WTC11 (cell line): ENCODE measurements around the gene MCEE. TPM values are rescaled to one million over a fixed set of nuclear protein-coding genes. Genes with fewer than 3 reads are reported as not detected.

Experiments
- ATAC-seq: fragments of 200-7000 bp; cut with Tn5 transposase; 2 replicates; pipeline ENCODE4 v1.10.0; 2021; ENCODE audit warnings: mild to moderate bottlenecking, moderate library complexity
- CTCF ChIA-PET: fragments of 300-600 bp; sonication (Branson Sonifier 250); formaldehyde crosslinking; loops from one replicate; lab custom pipeline; 2021; ENCODE audit warnings: antibody characterized with exemption; lab: Charles Lee
- POLR2A ChIA-PET: fragments of 350-600 bp; sonication (Branson Sonifier 250); formaldehyde crosslinking; loops from one replicate; lab custom pipeline; 2021; ENCODE audit warnings: antibody characterized with exemption; lab: Charles Lee
- DNase-seq: peaks from one replicate; pipeline ENCODE4 v3.0.0; 2021; ENCODE audit warnings: low spot score
- H3K27ac Mint-ChIP-seq: 2 replicates; pipeline ENCODE4 v1.8.0; 2021; ENCODE audit warnings: mixed read lengths
- H3K27me3 Mint-ChIP-seq: 2 replicates; pipeline ENCODE4 v1.8.0; 2021; ENCODE audit warnings: low read depth, mild to moderate bottlenecking, moderate library complexity, mixed read lengths
- H3K36me3 Mint-ChIP-seq: 2 replicates; pipeline ENCODE4 v1.8.0; 2021; ENCODE audit warnings: mixed read lengths
- H3K4me1 Mint-ChIP-seq: 2 replicates; pipeline ENCODE4 v1.8.0; 2022; ENCODE audit warnings: mixed read lengths
- H3K4me3 Mint-ChIP-seq: 2 replicates; pipeline ENCODE4 v1.8.0; 2021; ENCODE audit warnings: mild to moderate bottlenecking, moderate library complexity, mixed read lengths
- H3K9me3 Mint-ChIP-seq: 2 replicates; pipeline ENCODE4 v1.8.0; 2021; ENCODE audit warnings: mixed read lengths
- ARID4B ChIP-seq: sonication (generic); formaldehyde crosslinking; IDR thresholded peaks from 2 replicates; pipeline ENCODE4 v1.8.0; 2023; ENCODE audit warnings: missing genetic modification reagents, mild to moderate bottlenecking, borderline replicate concordance
- CREB1 ChIP-seq: sonication (generic); formaldehyde crosslinking; IDR thresholded peaks from 2 replicates; pipeline ENCODE4 v1.8.0; 2023; ENCODE audit warnings: mild to moderate bottlenecking, missing genetic modification reagents
- EMX1 ChIP-seq: fragments of 250-450 bp; sonication (Bioruptor Pico); IDR thresholded peaks from 2 replicates; pipeline ENCODE4 v1.8.0; 2021; ENCODE audit warnings: mild to moderate bottlenecking
- ERG ChIP-seq: fragments of 250-450 bp; sonication (Bioruptor Pico); IDR thresholded peaks from 2 replicates; pipeline ENCODE4 v1.8.0; 2021; ENCODE audit warnings: mild to moderate bottlenecking
- GABPB1 ChIP-seq: sonication (generic); formaldehyde crosslinking; IDR thresholded peaks from 2 replicates; pipeline ENCODE4 v1.8.1; 2023; ENCODE audit warnings: mild to moderate bottlenecking, missing genetic modification reagents
- JUN ChIP-seq: sonication (generic); formaldehyde crosslinking; IDR thresholded peaks from 2 replicates; pipeline ENCODE4 v1.8.0; 2023; ENCODE audit warnings: mild to moderate bottlenecking, missing genetic modification reagents
- NFE2L1 ChIP-seq: sonication (generic); formaldehyde crosslinking; IDR thresholded peaks from 2 replicates; pipeline ENCODE4 v1.8.1; 2023; ENCODE audit warnings: missing genetic modification reagents
- NR1H2 ChIP-seq: sonication (generic); formaldehyde crosslinking; IDR thresholded peaks from 2 replicates; pipeline ENCODE4 v1.9.0; 2021; ENCODE audit warnings: mild to moderate bottlenecking, moderate library complexity, missing genetic modification reagents
- NR3C1 ChIP-seq: sonication (generic); formaldehyde crosslinking; conservative IDR thresholded peaks from 2 replicates; pipeline ENCODE4 v1.8.1; 2023; ENCODE audit warnings: low read depth, mild to moderate bottlenecking, missing genetic modification reagents
- PREB ChIP-seq: sonication (generic); formaldehyde crosslinking; IDR thresholded peaks from 2 replicates; pipeline ENCODE4 v1.8.1; 2022; ENCODE audit warnings: mild to moderate bottlenecking, missing genetic modification reagents, moderate library complexity, borderline replicate concordance
- TCF7 ChIP-seq: sonication (generic); formaldehyde crosslinking; IDR thresholded peaks from 2 replicates; pipeline ENCODE4 v1.8.0; 2022; ENCODE audit warnings: mild to moderate bottlenecking, low read depth, missing genetic modification reagents, moderate library complexity
- TEAD4 ChIP-seq: sonication (generic); formaldehyde crosslinking; IDR thresholded peaks from 2 replicates; pipeline ENCODE4 v1.8.0; 2022; ENCODE audit warnings: mild to moderate bottlenecking, missing genetic modification reagents
- ZBTB43 ChIP-seq: sonication (generic); formaldehyde crosslinking; IDR thresholded peaks from 2 replicates; pipeline ENCODE4 v1.8.1; 2023; ENCODE audit warnings: mild to moderate bottlenecking, missing genetic modification reagents
- ZNF138 ChIP-seq: sonication (generic); formaldehyde crosslinking; conservative IDR thresholded peaks from 2 replicates; pipeline ENCODE4 v1.8.1; 2022; ENCODE audit warnings: mild to moderate bottlenecking, moderate library complexity, missing genetic modification reagents
- ZNF425 ChIP-seq: fragments of 250-450 bp; sonication (Bioruptor Pico); conservative IDR thresholded peaks from 2 replicates; pipeline ENCODE4 v1.9.0; 2021; ENCODE audit warnings: mild to moderate bottlenecking
- total RNA-seq: library from RNA; stranded (reverse); gene quantifications from 3 replicates; pipeline ENCODE4 v1.2.3, GENCODE V29; 2021
- TF ChIP-seq, protein P1 (sequence below): sonication (generic); formaldehyde crosslinking; IDR thresholded peaks from 2 replicates; pipeline ENCODE4 v1.8.1; 2023; ENCODE audit warnings: mild to moderate bottlenecking, missing genetic modification reagents, borderline replicate concordance
- TF ChIP-seq, protein P2 (sequence below): sonication (generic); formaldehyde crosslinking; IDR thresholded peaks from 2 replicates; pipeline ENCODE4 v1.8.1; 2022; ENCODE audit warnings: low read depth, missing genetic modification reagents, borderline replicate concordance
- TF ChIP-seq, protein P3 (sequence below): sonication (generic); formaldehyde crosslinking; IDR thresholded peaks from 2 replicates; pipeline ENCODE4 v1.8.0; 2022; ENCODE audit warnings: mild to moderate bottlenecking, missing genetic modification reagents
- TF ChIP-seq, protein P4 (sequence below): sonication (generic); formaldehyde crosslinking; IDR thresholded peaks from 2 replicates; pipeline ENCODE4 v1.8.1; 2022; ENCODE audit warnings: low read depth, mild to moderate bottlenecking, moderate library complexity, missing genetic modification reagents, borderline replicate concordance

MCEE gene
- total RNA-seq, 1 experiment from 2014 or later: 18.7 TPM

DNA sequence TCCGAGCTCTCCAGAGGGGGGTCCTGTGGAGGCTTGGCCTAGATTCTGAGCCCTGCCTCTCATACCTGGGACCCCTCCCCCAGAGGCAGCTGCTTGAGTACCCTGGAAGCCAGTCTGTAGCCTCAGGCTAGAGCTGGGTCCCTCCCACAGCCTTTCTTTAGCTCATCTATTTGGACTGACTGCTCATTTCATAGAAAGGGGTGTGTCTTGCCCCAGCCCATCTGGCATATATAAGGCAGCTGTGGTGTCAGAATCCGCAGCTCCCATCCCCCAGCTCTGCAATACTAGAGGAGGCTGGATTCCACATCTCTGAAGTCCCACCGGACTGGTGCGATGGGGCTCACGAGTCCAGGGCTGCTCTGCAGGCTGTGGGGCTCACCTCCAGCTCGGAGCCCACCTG, 26.5 kb upstream of the MCEE start (continued):
- TF ChIP-seq, protein P1, sequence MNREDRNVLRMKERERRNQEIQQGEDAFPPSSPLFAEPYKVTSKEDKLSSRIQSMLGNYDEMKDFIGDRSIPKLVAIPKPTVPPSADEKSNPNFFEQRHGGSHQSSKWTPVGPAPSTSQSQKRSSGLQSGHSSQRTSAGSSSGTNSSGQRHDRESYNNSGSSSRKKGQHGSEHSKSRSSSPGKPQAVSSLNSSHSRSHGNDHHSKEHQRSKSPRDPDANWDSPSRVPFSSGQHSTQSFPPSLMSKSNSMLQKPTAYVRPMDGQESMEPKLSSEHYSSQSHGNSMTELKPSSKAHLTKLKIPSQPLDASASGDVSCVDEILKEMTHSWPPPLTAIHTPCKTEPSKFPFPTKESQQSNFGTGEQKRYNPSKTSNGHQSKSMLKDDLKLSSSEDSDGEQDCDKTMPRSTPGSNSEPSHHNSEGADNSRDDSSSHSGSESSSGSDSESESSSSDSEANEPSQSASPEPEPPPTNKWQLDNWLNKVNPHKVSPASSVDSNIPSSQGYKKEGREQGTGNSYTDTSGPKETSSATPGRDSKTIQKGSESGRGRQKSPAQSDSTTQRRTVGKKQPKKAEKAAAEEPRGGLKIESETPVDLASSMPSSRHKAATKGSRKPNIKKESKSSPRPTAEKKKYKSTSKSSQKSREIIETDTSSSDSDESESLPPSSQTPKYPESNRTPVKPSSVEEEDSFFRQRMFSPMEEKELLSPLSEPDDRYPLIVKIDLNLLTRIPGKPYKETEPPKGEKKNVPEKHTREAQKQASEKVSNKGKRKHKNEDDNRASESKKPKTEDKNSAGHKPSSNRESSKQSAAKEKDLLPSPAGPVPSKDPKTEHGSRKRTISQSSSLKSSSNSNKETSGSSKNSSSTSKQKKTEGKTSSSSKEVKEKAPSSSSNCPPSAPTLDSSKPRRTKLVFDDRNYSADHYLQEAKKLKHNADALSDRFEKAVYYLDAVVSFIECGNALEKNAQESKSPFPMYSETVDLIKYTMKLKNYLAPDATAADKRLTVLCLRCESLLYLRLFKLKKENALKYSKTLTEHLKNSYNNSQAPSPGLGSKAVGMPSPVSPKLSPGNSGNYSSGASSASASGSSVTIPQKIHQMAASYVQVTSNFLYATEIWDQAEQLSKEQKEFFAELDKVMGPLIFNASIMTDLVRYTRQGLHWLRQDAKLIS (CRISPR knock-in tag): no peak
- TF ChIP-seq, protein P2, sequence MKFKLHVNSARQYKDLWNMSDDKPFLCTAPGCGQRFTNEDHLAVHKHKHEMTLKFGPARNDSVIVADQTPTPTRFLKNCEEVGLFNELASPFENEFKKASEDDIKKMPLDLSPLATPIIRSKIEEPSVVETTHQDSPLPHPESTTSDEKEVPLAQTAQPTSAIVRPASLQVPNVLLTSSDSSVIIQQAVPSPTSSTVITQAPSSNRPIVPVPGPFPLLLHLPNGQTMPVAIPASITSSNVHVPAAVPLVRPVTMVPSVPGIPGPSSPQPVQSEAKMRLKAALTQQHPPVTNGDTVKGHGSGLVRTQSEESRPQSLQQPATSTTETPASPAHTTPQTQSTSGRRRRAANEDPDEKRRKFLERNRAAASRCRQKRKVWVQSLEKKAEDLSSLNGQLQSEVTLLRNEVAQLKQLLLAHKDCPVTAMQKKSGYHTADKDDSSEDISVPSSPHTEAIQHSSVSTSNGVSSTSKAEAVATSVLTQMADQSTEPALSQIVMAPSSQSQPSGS (CRISPR knock-in tag): no peak
- TF ChIP-seq CREB1 (CRISPR knock-in tag) (no peak), NR3C1 (no peak), ARID4B (CRISPR knock-in tag) (no peak), EMX1 (CRISPR knock-in tag) (no peak), ZNF138 (CRISPR knock-in tag) (no peak), PREB (CRISPR knock-in tag) (no peak), ZNF425 (no peak), NR1H2 (CRISPR knock-in tag) (no peak)
- TF ChIP-seq, protein P3, sequence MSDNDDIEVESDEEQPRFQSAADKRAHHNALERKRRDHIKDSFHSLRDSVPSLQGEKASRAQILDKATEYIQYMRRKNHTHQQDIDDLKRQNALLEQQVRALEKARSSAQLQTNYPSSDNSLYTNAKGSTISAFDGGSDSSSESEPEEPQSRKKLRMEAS (CRISPR knock-in tag): no peak
- TF ChIP-seq, all 79 proteins: peak for 0

DNA sequence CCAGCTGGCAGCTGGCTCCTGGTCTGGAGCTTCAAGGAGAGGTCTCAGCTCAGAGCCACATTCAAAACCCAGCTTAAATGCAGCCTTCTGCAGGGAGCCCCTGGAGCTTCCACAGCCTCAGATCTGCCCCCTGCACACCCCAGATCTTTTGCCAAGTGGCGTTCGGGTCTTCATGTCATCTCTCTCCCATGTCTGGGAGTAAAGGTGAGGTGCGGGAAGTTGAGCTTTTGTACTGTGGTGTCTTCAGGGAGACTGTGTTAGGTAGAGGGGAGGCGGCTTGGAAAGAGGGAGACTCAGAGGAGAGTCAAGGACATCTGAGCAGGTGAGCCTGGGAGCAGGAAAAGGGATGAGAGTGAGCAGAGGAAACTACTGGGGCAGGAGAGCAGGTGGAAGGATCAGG, 25.8 kb upstream of the MCEE start:
- ChIA-PET CTCF (interaction anchor here (0.5 to 3.2 kb wide), 19 partner anchors 18 to 355 kb away, joined by 3 to 35 read pairs (median 7); partner anchors contain the start of genes MCEE, MPHOSPH10, NAGK and PAIP2B), POLR2A (interaction anchor here (1.5 kb wide), 1 partner anchor 71 kb away, joined by 4 read pairs; the partner anchor contains the start of gene PAIP2B)
- Mint-ChIP-seq H3K4me3 (no peak overlapping the region), H3K27me3 (no peaks in the 10 kb centered on the region; the same call in 1 of the 2 replicates), H3K27ac (no peak overlapping the region), H3K36me3 (no peaks in the 10 kb centered on the region), H3K9me3 (no peaks in the 10 kb centered on the region), H3K4me1 (peaks cover 14% of the 10 kb centered on the region)
- no peak for DNase-seq
- ATAC-seq: no peak
- no peak for TF ChIP-seq JUN
- TF ChIP-seq ERG (CRISPR knock-in tag): no peak
- TF ChIP-seq TEAD4 (CRISPR knock-in tag): no peak
- no peak for TF ChIP-seq GABPB1 (CRISPR knock-in tag)
- TF ChIP-seq, protein P4, sequence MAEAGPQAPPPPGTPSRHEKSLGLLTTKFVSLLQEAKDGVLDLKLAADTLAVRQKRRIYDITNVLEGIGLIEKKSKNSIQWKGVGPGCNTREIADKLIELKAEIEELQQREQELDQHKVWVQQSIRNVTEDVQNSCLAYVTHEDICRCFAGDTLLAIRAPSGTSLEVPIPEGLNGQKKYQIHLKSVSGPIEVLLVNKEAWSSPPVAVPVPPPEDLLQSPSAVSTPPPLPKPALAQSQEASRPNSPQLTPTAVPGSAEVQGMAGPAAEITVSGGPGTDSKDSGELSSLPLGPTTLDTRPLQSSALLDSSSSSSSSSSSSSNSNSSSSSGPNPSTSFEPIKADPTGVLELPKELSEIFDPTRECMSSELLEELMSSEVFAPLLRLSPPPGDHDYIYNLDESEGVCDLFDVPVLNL (CRISPR knock-in tag): no peak
- TF ChIP-seq TCF7 (CRISPR knock-in tag): no peak
- TF ChIP-seq NFE2L1: no peak
- TF ChIP-seq ZBTB43 (CRISPR knock-in tag): no peak
